NCI-H1694 (cell line): ENCODE results near the gene CC2D1B.
"Not testable (repeated sequence)": the region's sequence is repeated elsewhere in the genome, so short reads cannot be mapped to it uniquely, and the experiment has no call there.

Experiments
- DNase-seq: peaks from one replicate; lab custom pipeline; 2025; lab: John Stamatoyannopoulos, UW

CC2D1B gene, protein sequence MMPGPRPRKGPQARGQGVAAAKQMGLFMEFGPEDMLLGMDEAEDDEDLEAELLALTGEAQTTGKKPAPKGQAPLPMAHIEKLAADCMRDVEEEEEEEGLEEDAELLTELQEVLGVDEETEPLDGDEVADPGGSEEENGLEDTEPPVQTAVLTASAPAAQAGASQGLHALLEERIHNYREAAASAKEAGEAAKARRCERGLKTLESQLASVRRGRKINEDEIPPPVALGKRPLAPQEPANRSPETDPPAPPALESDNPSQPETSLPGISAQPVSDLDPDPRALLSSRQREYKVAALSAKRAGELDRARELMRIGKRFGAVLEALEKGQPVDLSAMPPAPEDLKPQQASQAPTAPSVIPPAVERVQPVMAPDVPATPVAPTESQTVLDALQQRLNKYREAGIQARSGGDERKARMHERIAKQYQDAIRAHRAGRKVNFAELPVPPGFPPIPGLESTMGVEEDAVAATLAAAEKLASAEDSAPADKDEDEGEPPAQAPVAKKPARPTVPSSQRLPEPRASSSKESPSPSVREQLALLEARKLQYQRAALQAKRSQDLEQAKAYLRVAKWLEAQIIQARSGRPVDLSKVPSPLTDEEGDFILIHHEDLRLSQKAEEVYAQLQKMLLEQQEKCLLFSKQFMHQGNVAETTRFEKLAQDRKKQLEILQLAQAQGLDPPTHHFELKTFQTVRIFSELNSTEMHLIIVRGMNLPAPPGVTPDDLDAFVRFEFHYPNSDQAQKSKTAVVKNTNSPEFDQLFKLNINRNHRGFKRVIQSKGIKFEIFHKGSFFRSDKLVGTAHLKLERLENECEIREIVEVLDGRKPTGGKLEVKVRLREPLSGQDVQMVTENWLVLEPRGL

DNA sequence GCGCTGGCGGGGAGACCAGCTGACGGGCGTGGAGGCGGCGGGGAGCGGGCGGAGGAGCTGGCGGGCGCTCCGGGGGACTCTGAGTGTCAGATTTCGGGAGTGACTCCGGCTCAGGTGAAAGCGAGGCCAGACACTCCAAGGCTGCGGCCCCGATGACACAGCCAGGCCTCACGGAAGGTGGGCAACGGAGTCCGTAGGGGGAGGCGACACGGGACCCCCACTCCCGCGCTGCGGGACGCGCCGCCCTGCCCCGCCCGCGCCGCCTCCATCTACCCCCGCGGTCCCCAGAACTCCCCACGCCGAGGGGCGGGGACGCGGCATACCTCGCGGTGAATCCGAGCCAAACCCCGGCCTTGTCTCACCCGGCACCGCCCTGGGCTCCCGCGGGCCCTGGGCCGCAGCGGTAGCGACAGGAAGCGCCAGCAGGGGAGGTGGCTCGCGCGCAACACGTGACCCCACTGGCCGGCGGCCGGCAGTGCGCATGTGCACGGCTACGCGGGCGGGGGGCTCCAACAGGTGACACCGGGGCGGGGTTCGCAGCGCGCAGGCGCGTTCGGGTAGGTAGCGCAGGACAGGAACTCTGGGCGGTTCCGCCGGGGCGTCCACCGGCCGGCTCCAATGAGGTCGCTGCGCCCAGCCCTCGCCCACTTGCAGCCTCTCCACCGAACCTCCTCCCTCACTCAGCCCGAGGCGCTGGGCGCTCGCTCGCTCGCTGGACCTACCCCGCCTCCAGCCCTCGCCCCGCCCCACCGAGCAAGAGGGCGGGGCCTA, at the start of gene CC2D1B:
Gene CC2D1B, minus strand, starts transcription at position 460 of the 771 bp plus-strand sequence. CDS start 1,585 bp downstream, outside the sequence.
- peak; percentile 94 for DNase-seq

DNA sequence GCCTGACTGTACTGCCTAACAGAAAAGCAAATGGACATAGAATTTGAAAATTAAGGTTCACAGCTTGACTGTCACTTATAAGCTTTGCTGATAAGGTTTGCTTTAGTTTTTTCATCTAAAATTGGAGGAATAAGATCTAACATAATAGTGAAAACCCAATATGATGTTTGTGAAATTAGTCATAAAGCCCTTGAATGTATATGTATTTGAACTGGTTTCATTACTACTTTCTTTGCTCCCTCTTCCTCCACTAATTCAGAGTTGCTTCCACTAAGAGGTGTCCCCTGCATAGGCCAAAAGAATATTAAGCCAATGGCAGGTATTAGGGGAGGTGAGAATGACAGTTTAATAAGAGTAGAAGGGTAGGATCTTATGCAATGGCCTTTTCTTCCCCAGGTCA, 48.9 kb upstream of the CC2D1B start:
- no peak for DNase-seq

DNA sequence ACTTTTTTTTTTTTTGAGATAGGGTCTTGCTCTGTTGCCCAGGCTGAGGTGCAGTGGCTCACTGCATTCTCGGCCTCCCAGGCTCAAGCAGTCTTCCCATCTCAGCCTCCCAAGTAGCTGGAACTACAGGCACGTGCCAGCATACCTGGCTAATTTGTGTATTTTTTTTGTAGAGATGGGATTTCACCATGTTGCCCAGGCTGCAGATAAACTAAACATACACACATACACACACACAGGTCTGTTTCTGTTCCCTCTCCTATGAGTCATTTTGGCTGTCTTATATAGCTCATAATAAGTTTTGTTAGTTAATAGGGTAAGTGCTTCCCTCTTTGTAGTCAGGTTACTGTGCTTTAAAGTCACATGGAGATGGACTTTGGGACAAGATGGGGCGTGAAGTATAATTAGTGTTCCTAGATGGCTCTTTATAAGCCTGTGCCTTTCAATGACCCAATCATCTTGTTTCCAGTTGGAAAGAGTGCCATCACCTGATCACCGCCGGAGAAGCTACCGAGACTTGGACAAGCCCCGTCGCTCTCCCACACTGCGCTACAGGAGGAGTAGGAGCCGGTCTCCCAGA, 47.5 kb upstream of the CC2D1B start:
- no peak for DNase-seq

DNA sequence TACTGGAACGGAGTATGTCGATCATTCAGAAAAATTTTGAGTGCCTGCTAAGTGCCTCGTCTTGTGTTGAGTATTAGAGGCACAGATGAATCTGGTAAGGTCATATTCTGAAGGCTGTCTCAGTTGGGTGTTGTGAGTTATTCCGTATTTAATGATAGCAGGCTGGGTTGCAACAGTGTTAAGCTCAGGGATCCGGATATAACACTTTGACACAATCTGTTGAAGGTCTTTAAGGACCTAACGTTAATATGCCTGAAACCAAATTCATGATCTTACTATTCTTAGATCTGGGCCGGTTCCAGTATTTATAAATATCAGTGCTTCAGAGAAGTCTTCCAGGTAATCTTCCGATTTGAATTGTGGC, 39.0 kb upstream of the CC2D1B start:
- no peak for DNase-seq

DNA sequence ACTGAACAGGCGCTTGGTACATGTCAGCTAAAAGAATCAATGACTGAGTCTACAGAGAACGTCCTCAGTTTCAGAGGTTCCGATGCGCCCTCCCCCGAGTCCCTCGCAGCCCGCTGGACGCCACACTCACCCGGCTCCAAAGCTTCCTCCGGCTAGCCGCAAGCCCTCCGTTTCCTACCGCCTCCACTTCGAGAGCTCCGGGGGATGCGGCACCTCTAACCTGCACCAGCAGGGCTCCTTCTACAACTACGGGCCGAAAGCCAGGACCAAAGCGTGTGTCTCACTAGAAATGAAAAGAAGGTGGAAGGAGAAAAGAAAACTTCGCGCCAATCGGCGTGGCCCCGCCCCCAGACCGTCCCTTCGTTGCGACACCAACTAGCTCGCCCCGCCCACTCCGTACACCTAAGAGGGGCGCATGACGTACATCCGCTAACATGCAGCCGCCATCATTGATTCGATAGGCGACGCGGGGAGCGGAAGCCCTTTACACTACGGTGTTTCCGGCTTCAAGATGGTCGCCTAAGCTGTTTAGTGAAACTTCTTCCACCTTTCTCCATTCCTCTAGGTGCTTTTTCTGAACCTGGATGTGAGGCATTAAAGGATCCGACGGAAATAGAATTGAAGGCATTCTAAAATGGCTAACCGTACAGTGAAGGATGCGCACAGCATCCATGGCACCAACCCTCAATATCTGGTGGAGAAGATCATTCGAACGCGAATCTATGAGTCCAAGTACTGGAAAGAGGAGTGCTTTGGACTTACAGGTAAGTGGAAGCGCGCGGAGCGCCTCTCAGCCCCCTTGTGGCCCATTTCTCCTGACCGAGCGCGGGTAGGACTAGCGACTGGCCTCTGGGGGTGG, 38.3 kb upstream of the CC2D1B start, which contains the start of the genes ORC1 and PRPF38A:
Gene ORC1, minus strand, starts transcription at position 308 of the 859 bp plus-strand sequence. CDS start 2,200 bp downstream, outside the sequence.
Gene PRPF38A, plus strand, starts transcription at position 487 of the 859 bp plus-strand sequence. Its CDS starts 148 bp downstream, at position 635.
- DNase-seq: peak; percentile 98

DNA sequence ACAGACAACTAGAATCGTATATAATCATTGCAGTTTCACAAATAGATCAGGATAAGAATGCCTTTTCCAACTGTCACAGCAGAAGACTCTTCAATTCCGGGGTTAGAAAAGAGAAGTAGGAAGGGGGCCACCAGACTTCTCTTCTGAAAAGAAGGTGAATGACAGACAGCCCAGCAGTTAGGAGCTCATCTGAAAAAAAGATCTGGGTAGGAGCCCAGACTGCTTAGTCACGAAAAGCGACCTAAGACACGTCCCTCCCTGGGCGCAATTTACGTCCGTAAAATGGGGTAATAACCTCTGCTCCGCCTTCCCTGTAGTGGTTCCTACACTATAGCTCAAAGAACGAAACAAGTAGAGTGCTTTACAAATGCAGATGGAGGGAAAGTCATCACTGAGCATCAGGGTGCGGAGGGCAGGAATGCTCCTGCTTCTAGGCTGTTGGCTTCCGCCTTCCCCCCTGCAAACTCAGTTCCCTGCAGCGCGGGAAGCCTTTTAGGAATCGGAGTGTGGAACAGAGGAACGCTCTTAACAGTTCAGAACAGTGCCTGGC, 37.6 kb upstream of the CC2D1B start:
- DNase-seq: peak; percentile 24

DNA sequence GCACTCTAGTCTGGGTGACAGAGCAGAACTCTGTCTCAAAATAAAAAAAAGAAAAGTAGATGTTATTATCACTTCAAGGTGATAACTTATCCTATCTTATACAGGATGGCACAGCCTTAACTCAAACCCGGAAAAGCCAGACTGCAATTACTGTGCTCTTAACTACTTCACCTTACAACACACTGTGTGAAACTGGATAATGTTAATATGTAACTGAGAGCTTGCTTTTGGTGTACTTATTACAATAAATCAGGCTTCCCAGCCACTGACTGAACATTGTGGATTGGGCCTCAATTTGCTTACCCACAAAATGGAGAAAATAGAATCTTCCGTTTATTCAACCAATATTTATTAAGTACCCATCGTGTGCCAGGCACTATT, 36.8 kb upstream of the CC2D1B start:
- DNase-seq: no peak

DNA sequence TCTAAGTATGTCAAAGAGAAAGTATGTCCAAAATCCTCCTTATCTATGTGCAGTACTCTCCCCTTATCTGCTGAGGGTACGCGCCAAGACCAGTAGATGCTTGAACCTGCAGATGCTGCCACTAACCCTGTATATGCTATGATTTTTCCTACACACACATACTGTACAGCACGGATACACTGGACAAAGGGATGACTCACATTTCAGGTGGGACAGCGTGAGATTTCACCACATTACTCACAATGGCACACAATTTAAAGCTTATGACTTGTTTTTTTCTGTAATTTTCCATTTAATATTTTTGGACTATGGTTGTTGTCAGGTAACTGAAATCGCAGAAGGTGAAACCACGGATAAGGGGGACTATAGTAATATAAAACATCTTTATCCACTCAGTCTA, 34.1 kb upstream of the CC2D1B start:
- no peak for DNase-seq

DNA sequence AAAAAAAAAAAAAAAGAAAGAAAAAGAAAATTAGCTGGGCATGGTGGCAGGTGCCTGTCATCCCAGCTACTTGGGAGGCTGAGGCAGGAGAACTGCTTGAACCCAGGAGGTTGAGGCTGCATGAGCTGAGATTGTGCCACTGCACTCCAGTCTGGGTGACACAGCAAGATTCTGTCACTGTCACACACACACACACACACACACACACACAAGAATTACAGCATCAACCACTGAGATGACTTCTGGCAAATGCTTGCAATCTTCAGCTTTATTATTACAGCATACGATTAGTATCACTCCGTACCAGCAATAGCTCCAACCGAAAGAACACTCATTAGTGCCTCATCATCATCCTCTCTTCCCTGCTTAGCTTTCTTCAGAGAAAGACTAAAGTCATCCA, 33.6 kb upstream of the CC2D1B start:
- no peak for DNase-seq

DNA sequence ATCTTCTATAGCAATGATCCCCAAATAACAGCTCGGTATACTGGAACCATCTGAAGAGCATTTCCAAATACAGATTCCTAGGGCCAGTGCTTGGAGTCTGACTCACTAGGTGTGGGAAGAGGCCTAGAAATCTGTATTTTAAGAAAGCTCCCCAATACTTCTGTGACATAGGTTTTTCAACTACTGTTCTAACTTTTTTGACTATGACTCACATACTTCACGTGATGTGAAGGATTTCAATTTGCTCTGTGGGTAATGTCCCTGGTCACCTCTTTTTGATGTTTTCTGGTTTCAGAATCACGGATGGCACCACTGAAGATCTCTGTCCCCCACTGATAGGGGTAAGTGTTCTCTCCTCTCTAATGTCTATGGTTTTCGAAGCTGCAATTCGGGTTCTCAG, 27.2 kb upstream of the CC2D1B start:
- DNase-seq: no peak

DNA sequence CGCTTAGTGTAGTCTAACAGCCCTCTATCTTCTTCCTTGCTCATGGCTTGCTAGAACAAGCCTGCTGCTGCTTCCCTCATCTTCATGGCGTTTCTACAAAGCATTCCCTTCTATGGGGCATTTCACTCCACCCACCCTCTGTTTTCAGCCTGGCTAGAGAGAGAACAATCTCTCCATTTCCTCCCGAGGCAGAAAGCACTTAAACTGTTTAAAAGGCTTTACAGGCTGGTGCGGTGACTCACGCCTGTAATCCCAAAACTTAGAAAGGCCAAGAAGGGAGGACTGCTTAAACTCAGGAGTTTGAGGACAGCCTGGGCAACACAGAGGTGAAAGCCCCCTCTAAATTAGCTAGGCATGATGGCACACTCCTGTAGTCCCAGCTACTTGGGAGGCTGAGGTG, 20.5 kb upstream of the CC2D1B start:
- no peak for DNase-seq

DNA sequence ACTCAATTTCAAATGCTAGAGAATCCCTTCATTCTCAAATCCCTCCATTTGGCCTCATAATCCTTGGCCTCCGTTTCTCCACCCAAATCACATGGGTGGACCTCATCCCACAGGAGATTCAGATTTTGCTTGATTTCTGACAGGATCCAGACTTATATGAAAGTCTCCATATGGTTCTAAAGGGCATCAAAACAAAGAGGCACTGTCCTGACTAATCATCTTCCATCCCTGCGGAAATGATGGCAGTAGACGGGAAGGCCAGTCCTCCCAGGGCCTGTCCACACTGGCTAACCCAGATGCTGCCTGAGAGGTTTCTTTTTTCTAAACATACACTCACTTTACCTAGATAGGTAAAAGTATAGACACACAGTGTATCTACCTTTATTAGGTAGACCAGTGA, 19.4 kb upstream of the CC2D1B start:
- no peak for DNase-seq

DNA sequence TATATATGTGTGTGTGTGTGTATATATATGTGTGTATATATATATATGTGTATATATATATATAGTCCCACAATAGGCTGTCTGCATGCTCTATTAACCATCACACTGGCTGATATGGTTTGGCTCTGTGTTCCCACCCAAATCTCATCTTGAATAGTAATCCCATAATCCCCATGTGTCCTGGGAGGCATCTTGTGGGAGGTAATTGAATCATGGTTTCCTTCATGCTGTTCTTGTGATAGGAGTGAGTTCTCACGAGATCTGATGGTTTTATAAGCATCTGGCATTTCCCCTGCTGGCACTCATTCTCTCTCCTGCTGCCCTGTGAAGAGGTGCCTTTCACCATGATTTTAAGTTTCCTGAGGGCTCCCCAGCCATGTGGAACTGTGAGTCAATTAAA, 3.8 kb upstream of the CC2D1B start:
- DNase-seq: not testable (repeated sequence)

DNA sequence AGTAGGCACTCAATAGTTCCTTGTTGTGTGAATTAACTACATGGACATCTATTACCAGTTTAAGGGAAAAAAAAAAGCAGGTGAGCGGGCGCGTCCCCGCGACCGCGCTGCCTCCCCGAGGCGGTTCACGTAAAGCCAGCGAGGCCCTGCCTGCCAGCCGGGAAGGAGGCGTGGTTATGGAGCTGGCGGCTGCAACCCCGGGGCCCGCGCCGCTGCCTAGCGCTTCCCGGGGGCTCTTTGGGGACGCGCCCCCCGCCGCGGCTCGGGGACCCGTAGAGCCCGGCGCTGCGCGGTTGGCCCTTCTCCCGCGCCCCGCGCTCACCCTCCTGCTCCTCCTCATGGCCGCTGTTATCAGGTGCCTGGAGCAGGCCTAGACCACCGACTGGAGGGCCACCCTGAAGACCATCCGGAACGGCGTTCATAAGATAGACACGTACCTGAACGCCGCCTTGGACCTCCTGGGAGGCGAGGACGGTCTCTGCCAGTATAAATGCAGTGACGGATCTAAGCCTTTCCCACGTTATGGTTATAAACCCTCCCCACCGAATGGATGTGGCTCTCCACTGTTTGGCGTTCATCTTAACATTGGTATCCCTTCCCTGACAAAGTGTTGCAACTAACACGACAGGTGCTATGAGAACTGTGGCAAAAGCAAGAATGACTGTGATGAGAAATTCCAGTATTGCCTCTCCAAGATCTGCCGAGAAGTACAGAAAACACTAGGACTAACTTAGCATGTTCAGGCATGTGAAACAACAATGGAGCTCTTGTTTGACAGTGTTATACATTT, 2.6 kb upstream of the CC2D1B start:
- peak; percentile 26 for DNase-seq

DNA sequence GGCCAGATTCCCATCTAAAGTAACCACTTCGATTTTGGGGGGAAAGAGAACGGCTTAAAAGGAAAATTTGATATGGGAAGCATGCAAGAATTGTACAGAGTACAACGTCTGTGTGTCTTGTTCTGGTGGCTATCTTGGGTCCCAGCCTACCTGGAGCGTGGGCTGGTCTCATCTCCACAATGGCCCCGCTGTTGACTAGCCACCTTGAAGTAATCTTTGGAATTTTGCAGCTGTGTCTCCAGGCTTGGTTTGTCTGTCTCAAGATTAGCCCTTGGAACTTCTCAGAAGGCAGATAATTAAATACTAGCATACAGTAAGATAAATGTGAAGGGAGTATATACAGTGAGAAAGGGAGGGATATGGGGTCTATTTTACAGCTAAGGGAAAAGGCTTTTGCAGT, 1.3 kb upstream of the CC2D1B start:
- DNase-seq: no peak

DNA sequence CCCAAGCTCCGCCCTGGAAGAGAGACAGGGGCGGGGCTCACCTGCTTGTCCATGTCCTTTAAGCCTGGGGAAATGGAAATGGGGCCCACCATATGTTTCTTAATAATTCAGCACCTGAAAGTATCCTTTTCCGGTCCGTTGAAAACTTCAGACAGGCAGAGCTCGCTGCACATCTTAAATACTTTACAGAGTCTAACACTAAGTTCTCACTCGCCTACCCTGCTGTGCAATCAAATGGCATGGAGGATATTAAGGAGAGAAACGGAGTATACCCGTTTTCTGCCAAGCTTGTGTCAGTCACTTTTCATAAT, 467 bp upstream of the CC2D1B start:
- no peak for DNase-seq

DNA sequence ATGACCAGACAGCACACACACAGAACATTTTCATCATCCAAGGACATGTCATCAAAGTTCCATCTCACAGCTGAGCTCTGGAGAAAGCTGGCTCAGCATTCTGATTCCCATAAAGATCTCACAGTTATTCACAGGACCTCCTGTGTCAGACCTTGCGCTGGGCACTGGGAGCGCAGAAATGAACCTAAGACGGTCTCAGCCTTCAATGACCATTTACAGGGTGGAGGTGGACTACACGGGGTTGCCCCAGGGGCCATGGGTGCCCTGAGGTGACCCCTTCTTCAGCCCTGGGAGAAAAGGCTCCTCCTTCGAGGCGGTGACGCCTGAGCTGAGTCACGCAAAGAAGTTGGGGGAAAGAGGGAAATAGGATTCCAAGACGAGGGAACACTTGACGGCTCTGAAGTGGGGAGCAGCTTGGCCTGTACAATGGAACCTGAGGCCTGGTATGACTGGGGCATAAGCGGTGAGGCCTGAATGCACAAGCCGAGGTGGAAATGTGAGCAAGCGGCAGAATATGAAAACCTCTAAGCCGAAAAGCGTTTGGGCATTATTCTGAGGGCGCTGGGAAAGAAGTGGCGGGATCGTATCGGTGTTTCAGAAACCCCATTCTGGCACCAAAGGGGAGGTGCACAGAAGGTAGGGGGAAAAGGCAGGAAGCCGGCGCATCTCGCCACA, 797 bp downstream of the CC2D1B start:
- no peak for DNase-seq

DNA sequence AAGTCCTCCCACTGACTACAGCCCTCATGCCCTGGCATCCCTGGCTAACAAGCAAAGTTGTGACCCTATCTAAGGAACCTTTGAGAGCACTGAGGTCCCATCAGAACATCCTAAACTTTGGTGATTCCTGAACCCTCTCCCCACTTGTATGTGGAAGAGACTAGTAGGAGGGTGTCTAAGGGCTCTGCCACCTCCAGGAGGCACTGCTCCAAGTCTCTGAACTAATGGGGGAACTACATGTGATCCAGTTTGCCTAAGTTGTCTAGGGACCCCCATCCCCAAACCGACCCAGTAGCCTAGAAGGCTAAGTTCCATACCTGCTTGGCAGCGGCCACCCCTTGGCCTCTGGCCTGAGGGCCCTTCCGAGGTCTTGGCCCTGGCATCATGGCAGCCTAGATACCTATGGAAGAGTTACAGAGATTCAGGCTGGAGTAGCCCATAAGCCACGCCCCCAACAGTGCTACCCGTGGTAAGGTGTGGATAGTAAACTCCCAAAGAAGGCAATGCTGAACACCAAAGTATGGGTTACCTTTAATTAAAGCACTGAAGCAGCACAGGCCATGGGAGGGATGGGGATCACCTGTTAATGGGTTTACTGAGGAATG, 1.7 kb downstream of the CC2D1B start:
- no peak for DNase-seq

DNA sequence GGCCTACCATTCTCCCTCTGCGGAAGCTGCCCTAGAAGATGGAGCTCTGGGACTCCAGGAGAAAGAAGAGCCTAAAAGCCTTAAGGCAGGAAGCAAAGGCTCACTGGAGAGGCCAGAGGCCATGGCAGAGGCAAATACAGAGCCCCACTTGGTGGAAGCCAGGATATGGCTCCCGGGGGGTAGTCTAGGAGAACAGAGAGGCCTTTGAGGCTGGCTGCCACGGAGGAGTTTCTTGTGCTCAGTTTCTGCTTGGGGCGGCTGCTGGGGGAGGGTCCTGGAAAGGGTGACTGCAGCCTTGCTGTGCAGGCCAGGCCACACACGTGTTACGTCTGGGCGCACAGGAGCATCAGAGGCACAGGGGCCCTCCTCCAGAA, 5.4 kb downstream of the CC2D1B start:
- no peak for DNase-seq
